ENCODE results near the gene ARHGEF4.

GRCh38 chr2:131085646-131086045 is 248.9 kb downstream of the ARHGEF4 start:
- no peak for TF ChIP-seq ELF4 (IDR thresholded peaks at IDR 0.05)
- no peak for TF ChIP-seq FOXK2 (IDR thresholded peaks at IDR 0.05)
- no peak for TF ChIP-seq CTBP1 (IDR thresholded peaks at IDR 0.05; ENCODE audit: borderline replicate concordance)
- TF ChIP-seq SP1 (IDR thresholded peaks at IDR 0.05): no peak
- TF ChIP-seq FOXA1 (IDR thresholded peaks at IDR 0.05): no peak

Measured in HEK293T (cell line).